HAP-1 (cell line): ENCODE measurements around the gene PPP1R1B.

Experiments used
- DNase-seq, 2 experiments: peaks; one replicate each; pipeline ENCODE4 v3.0.0-alpha.2; 2016 to 2020; ENCODE audit warnings: low spot score in 2 of 2
- H3K27me3 ChIP-seq: fragments of 250-450 bp; sonication (Bioruptor Pico); 2 replicates; pipeline ENCODE4 v1.5.1; 2020; ENCODE audit warnings: low read depth, mild to moderate bottlenecking, moderate library complexity
- H3K36me3 ChIP-seq: fragments of 250-450 bp; sonication (Bioruptor Pico); replicated peaks from 2 replicates; pipeline ENCODE4 v1.5.1; 2020; ENCODE audit warnings: mild to moderate bottlenecking
- H3K4me1 ChIP-seq: fragments of 250-450 bp; sonication (Bioruptor Pico); 2 replicates; pipeline ENCODE4 v1.5.1; 2020; ENCODE audit warnings: mild to moderate bottlenecking
- H3K4me3 ChIP-seq: fragments of 250-450 bp; sonication (Bioruptor Pico); 2 replicates; pipeline ENCODE4 v1.5.1; 2020; ENCODE audit warnings: mild to moderate bottlenecking, moderate library complexity
- H3K9me3 ChIP-seq: fragments of 250-450 bp; sonication (Bioruptor Pico); 2 replicates; pipeline ENCODE4 v1.5.1; 2020; ENCODE audit warnings: mild to moderate bottlenecking, moderate library complexity
- in situ Hi-C: fragments of 300-500 bp; cut with MboI; formaldehyde crosslinking; loops from 3 replicates; pipeline ENCODE4 v1.14.3; 2020; ENCODE audit warnings: low sequenced_read_pairs, inconsistent platforms, mixed read lengths

PPP1R1B gene

GRCh38 chr17:39604911-39605491, 21.8 kb upstream of the PPP1R1B start:
- in situ Hi-C loops = no loop called here
- H3K36me3 ChIP-seq = no peaks in the 10 kb centered on the region
- peaks cover 95% of the 10 kb centered on the region for H3K27me3 ChIP-seq
- H3K9me3 ChIP-seq = no peaks in the 10 kb centered on the region
- no peak for DNase-seq
- H3K4me1 ChIP-seq = no peaks in the 10 kb centered on the region
- H3K4me3 ChIP-seq = no peak overlapping the region

DNA sequence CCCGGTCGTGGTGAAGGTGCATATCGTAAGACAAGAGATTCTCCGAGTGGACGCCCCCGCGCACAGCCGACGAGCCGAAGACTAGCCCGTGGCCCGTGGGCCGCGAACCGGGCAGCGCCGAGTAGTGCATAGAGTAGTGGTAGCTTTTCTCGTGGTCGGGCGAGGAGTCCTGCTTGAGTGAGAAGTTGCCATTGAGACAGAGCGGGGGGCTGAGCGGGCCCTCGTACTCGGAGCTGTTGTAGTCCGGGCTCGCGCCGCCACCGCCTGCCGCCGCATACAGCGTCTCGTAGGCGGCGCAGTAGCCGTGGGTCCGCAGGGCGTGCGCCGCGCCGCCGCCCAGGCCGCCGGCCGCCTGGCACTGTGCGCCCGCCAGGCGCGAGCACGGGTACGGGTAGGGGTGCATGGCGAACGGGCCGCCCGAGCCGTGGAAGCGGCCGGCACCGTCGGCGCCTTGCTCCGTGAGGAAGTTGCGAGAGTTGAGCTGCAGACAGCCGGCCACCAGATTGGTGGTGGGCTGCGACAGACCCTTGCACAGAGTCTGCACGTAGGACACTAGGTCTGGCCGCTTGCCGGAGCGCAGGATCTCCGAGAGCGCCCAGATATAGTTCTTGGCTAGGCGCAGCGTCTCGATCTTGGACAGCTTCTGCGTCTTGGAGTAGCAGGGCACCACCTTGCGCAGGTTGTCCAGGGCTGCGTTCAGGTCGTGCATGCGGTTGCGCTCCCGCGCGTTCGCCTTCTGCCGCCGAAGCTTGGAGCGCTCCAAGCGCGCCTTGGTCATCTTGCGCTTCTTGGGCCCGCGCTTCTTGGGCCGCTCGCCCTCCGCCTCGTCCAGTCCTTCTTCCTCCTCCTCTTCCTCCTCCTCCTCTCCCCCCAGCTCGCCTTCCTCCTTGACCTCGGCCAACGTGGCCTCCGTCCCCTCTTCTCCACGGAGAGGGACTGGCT, 21.0 kb upstream of the PPP1R1B start:
- H3K4me3 ChIP-seq = no peak overlapping the region
- no peaks in the 10 kb centered on the region for H3K4me1 ChIP-seq
- no peaks in the 10 kb centered on the region for H3K36me3 ChIP-seq
- no peak for DNase-seq
- H3K9me3 ChIP-seq = no peaks in the 10 kb centered on the region
- H3K27me3 ChIP-seq = peaks cover 87% of the 10 kb centered on the region
- in situ Hi-C loops = no loop called here

GRCh38 chr17:39606434-39607056, 20.2 kb upstream of the PPP1R1B start:
- in situ Hi-C loops = no loop called here
- no peak overlapping the region for H3K4me3 ChIP-seq
- H3K27me3 ChIP-seq = peaks cover 80% of the 10 kb centered on the region

DNA sequence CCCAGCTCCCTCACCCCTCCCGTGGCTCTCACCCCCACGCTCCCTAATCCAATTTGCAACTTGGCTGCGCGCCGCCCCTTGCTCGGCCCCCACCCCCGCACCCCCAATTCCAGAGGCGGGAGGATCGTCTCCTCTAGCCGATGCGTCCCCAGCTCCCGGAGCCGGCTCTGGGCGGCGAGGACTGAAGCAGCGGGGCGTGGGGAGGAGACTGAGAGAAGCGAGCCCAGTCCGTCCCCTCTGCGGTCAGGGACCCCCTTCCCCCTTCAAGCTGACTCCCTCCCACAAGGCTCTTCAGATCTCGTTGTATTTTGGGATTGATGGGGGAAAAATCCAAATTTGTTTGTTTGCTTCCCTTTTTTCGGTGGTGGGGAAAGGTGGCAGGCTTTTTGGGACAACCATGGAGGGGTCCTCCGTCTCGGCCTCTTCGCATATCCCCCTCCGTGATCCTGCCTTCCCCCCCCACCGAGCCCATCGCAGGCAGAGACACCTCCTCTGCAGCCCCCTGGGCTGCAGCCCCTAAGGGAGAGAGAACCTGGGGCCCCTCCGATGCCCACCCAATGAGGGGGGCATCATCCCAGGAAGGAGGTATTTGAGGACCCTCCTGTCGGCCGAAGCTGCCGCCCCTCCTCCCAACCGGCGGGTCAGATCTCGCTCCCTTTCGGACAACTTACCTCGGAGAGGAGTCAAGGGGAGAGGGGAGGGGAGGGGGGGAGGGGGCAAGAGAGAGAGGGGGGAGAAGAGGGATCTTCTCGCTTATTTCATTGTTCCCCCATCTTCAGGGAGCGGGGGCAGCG, 19.5 kb upstream of the PPP1R1B start:
- in situ Hi-C loops = no loop called here
- H3K36me3 ChIP-seq = no peaks in the 10 kb centered on the region
- H3K4me1 ChIP-seq = no peaks in the 10 kb centered on the region
- DNase-seq = no peak
- no peak overlapping the region for H3K4me3 ChIP-seq
- no peaks in the 10 kb centered on the region for H3K9me3 ChIP-seq
- H3K27me3 ChIP-seq = peaks cover 72% of the 10 kb centered on the region

More at GRCh38 chr17:39606434-39607056, 20.2 kb upstream of the PPP1R1B start:
- no peaks in the 10 kb centered on the region for H3K9me3 ChIP-seq
- H3K4me1 ChIP-seq = no peaks in the 10 kb centered on the region
- DNase-seq = no peak
- H3K36me3 ChIP-seq = no peaks in the 10 kb centered on the region

DNA sequence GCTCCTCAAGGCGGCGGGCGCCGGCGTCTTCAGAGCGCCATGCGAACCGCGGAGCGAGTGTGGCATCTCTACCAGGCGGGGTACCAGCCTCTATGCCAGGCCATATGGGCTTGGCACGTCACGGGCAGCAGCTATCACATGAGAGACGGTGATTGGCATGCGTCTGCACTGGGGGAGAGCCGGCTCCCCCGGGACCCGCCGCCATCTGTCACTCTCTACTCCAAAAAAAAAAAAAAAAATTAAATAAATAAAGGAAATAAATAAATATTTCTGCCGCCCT, 19.0 kb upstream of the PPP1R1B start, which contains the start of gene NEUROD2:
Gene NEUROD2 (minus strand): TSS at position 70 of the 280 bp plus-strand sequence. CDS start 1,321 bp downstream, outside the sequence.
- H3K4me1 ChIP-seq = no peaks in the 10 kb centered on the region
- peaks cover 67% of the 10 kb centered on the region for H3K27me3 ChIP-seq
- in situ Hi-C loops = no loop called here
- no peak within 1 kb of the TSS for H3K4me3 ChIP-seq
- DNase-seq = no peak
- H3K9me3 ChIP-seq = no peaks in the 10 kb centered on the region
- H3K36me3 ChIP-seq = no peaks in the 10 kb centered on the region

DNA sequence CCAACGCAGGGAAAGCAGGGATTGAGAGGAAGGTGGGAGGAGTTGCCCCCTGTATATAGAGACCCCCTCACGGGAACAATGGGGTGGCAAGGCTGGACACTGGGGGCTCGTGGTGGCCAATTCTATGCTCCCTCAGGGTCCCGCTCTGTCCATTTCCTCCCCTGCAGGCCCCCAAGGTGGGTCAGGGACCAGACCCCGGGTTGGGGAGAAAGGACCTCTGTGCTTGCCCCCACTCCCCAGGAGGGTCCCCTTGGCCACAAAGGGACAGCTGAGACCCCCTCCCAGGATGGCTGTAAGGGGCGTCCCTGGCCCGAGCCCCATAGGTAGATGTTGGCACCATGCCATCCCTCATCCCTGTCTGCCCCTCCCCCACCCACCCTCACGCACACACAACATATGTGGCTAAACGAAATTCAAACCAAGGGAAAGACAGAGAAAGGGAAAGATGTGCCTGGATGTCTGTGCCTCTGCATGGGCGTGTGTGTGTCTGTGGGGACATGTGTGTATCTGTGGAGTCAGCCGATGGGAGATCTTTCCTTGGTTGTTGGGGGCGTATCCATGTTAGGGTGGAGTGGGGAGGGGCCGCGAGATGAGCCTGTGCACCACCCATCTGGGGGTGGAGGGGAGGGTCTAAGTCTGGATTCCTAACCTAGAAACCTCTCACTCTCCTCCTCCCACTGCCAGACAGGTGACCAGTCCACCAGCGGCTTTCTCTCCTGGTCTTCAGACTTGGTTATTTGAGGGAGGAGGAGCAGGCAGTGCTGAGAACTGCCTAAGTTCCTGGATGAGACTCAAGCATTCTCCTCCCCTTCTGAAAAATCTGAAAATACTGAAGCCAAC, 18.4 kb upstream of the PPP1R1B start:
- no peak for DNase-seq
- peaks cover 61% of the 10 kb centered on the region for H3K27me3 ChIP-seq
- no peaks in the 10 kb centered on the region for H3K9me3 ChIP-seq
- in situ Hi-C loops = no loop called here
- no peak overlapping the region for H3K4me3 ChIP-seq
- H3K36me3 ChIP-seq = no peaks in the 10 kb centered on the region
- no peaks in the 10 kb centered on the region for H3K4me1 ChIP-seq

DNA sequence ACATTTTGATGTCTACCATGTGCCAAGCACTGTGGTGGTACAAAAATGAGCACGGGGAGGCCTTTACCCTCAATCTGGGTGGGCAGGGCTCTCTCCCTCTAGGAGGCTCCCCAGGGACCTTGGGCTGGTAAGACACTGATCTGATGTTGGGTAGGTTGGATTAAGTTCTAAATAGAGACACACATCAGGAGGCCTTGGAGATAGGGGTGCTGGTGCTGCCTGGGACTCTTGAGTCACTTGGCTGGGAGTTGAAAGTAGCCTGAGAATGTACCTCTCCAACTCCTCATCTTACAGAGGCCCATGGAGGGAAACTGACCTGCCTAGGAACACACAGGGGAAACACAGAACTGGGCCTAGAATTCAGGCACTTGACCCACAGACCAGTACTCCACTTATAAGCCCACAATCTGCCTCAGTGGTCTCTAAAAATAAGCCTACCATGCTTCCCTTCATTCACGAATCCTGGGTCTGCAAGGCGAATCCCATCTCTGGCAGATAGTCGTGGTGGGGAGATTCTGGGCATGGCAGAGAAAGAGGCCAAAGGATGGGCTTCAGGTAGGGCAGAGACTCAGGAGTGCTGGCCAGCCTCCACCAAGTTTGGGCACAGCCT, 17.2 kb upstream of the PPP1R1B start:
- DNase-seq = no peak
- Histone ChIP-seq H3K36me3 (no peaks in the 10 kb centered on the region), H3K27me3 (peaks cover 50% of the 10 kb centered on the region), H3K4me3 (no peak overlapping the region), H3K4me1 (no peaks in the 10 kb centered on the region), H3K9me3 (no peaks in the 10 kb centered on the region)
- in situ Hi-C loops = no loop called here

DNA sequence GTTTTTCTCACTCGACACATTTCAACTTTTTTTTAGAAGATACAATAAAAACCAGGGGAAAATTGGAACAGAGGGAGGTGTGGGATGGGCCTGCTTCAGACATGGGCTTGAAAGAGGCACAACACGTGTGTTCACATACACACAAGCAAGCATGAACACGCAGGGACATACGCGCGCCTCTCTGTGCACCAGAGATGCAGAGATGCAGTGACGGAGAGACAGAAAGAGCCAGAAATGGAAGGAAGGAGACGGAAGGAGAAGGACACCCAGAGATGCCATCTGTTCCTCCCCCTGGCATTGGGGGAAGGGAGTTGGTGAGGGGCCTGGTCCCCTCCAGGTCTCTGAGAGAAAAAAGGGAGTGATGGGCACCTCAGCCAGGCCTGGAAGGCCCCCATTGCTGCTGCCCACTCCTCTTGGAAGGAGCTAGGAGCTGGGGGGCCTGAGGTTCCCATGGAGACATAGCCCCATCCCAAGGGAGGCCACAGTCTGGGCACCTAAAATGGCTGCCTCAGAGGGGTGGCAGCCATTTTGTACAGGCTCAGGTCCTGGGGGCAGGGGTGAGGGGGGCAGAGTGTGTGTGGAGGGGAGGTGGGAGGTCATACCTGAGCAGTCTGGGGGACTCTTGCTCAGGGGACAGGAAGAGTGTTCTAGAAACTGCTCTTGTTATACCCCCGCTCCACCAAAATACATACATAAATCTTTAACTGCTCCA, 15.2 kb upstream of the PPP1R1B start:
- Histone ChIP-seq H3K9me3 (no peaks in the 10 kb centered on the region), H3K36me3 (no peaks in the 10 kb centered on the region), H3K27me3 (peaks cover 29% of the 10 kb centered on the region), H3K4me3 (no peak overlapping the region), H3K4me1 (no peaks in the 10 kb centered on the region)
- no peak for DNase-seq
- in situ Hi-C loops = no loop called here

DNA sequence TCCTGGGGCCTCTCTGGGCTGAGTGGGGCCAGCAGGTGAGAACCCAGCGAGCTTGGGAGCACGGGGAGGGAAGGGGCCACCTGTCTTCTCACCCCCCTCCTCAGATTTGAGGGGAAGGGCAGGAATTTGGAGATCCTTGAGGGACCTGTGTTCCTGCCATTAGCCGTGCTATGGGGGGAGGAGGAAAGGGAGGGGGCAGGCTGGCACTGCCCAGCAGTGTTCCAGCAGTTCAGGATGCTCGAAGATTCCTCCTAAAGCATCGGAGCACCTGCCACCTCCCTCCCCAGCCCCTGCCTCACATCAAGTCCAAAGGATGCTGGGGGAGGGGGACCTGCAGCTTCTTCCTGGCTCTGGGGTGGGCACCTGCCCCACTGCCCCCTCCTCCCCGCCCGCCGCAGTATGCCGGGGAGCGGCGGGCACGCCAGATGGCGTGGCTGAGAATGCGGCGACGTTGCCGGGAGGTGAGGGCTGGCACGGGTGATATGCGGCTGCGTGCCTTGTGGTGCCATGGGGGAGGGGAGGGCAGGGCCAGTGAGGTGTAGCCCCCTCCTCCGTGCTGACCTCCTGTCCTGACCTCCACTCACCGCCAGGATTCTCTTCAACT, 14.4 kb upstream of the PPP1R1B start:
- no peak for DNase-seq
- Histone ChIP-seq H3K9me3 (no peaks in the 10 kb centered on the region), H3K36me3 (no peaks in the 10 kb centered on the region), H3K4me1 (0 out of 2 replicates have a peak, but pooled peaks cover under 1% of the 10 kb centered on the region), H3K4me3 (no peak overlapping the region), H3K27me3 (peaks cover 21% of the 10 kb centered on the region)
- in situ Hi-C loops = no loop called here

DNA sequence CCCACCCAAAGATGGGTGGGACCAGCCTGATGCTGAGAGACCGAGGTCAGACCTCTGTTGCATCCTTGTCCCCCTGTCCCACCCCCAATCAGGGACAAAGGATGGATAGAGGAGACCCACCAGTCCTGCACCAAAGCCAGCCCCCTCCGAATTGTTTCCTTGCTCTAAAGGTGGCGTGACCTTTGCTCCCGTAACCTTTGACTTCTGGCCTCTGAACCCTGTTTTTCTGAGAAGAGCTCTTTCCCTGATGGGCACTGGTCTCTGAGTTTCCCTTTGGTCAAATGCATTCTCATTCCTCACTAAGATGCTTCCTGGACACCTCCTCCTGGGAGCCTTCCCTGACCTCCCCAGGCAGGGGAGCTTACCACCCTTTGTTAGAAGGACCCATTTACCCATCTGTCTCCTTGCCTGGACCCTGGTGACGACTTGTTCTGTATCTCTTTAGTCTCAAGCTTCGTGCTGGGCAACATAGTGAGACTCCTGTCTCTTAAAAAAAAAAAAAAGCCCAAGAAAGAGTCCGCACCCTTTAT, 13.8 kb upstream of the PPP1R1B start:
- H3K36me3 ChIP-seq = no peaks in the 10 kb centered on the region
- H3K9me3 ChIP-seq = no peaks in the 10 kb centered on the region
- in situ Hi-C loops = no loop called here
- peaks cover 15% of the 10 kb centered on the region for H3K27me3 ChIP-seq
- H3K4me1 ChIP-seq = 0 out of 2 replicates have a peak, but pooled peaks cover 2% of the 10 kb centered on the region
- no peak overlapping the region for H3K4me3 ChIP-seq
- no peak for DNase-seq

DNA sequence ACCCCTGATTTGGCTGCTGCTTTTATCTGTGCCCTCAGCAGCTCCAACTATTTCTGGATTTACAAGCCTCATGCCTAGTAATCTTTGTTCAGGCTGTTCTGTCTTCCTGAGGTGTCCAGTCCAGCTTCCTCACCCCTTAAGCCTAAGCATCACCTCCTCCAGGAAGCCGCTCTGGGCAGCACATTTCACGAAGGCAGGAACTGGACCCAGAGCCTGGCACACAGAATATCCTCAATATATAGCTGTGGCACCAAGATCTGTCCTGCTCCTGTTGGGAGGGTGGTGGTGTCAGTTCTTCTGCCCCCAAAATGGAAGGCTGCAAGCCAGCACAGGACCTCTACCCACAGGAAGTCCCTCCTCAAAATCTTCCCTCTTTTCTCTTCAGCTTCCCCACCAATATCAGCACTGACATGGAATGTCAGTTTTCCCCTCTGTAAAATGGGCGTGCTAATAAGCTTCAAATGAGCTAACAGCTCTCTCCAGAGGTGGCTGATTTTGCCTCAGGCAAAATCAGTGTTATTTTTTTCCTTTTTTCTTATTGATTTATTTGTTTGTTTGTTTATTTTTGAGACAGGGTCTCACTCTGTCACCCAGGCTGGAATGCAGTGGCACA, 12.1 kb upstream of the PPP1R1B start:
- in situ Hi-C loops = no loop called here
- no peaks in the 10 kb centered on the region for H3K27me3 ChIP-seq
- DNase-seq = no peak
- peaks cover 7% of the 10 kb centered on the region for H3K4me1 ChIP-seq
- no peak overlapping the region for H3K4me3 ChIP-seq
- H3K9me3 ChIP-seq = no peaks in the 10 kb centered on the region
- H3K36me3 ChIP-seq = no peaks in the 10 kb centered on the region
